Measurements from ENCODE around the gene FAM107B. TPM values are rescaled to one million over a fixed set of nuclear protein-coding genes. Genes with fewer than 3 reads are reported as not detected.
A peak's percentile ranks its signal among the peaks of the same experiment; 100 is the strongest.

Gene FAM107B
- total RNA-seq, 1 experiment from 2014 or later: 41.6 TPM

GRCh38 chr10:14547816-14548215, 226.9 kb downstream of the FAM107B start:
- ChIA-PET CTCF (interaction anchor here (1.3 kb wide), 1 partner anchor 11 kb away, joined by 3 read pairs; no protein-coding TSS in a partner anchor), RAD21 (ENCODE audit: low non-redundant PET in 1 of 2, low total read pairs in 2 of 2, uncharacterized antibody in 2 of 2, unreplicated experiment in 2 of 2) (no interaction called here), POLR2A (no interaction called here)
- Histone ChIP-seq H3K27me3 (ENCODE audit: insufficient read depth, low read length) (no peaks in the 10 kb centered on the region), H3K36me3 (ENCODE audit: control insufficient read depth in 1 of 2, insufficient read depth in 2 of 2, low read length in 2 of 2) (no peaks in the 10 kb centered on the region), H4K20me1 (ENCODE audit: insufficient read depth) (no peaks in the 10 kb centered on the region), H3K4me2 (ENCODE audit: low read length) (no peak overlapping the region), H3K4me3 (replicated peaks in 1 of 2; ENCODE audit: low read depth in 1 of 2, low read length in 2 of 2) (no peak overlapping the region), H2AFZ (ENCODE audit: low read depth, low read length, poor library complexity, severe bottlenecking) (no peak overlapping the region), H3K9me2 (ENCODE audit: insufficient read depth) (no peaks in the 10 kb centered on the region), H3K27ac (ENCODE audit: low read depth, low read length) (no peak overlapping the region), H3K9me3 (ENCODE audit: control insufficient read depth in 1 of 2, insufficient read depth in 1 of 2, low read depth in 1 of 2, low read length in 2 of 2) (no peaks in the 10 kb centered on the region), H3K9ac (ENCODE audit: low read length) (no peak overlapping the region), H3K79me2 (ENCODE audit: insufficient read depth, low read length) (no peaks in the 10 kb centered on the region), H3K4me1 (ENCODE audit: control insufficient read depth in 1 of 2, insufficient read depth in 2 of 2, low read length in 2 of 2) (peaks cover 5 to 14% of the 10 kb centered on the region in 2 experiments; a peak in 3 of 4 replicates)
- intact Hi-C loops (cut with micrococcal nuclease): no loop called here
- DNase-seq (ENCODE audit: low read depth, low spot score) (no peak), ATAC-seq (no peak)
- BruUV-seq (replicated peaks): no TSS peak
- TF ChIP-seq CBX3 (IDR thresholded peaks at IDR 0.05; ENCODE audit: low read depth) (no peak), CTCF (IDR thresholded peaks at IDR 0.05 in 2 of 3, conservative IDR thresholded peaks at IDR 0.05 in 1 of 3; ENCODE audit: borderline replicate concordance in 1 of 3, insufficient read depth in 1 of 3, low read depth in 2 of 3, low read length in 2 of 3) (peak in 2 of 3 experiments; percentile 35 to 37; a peak in 3 of 6 replicates)

DNA sequence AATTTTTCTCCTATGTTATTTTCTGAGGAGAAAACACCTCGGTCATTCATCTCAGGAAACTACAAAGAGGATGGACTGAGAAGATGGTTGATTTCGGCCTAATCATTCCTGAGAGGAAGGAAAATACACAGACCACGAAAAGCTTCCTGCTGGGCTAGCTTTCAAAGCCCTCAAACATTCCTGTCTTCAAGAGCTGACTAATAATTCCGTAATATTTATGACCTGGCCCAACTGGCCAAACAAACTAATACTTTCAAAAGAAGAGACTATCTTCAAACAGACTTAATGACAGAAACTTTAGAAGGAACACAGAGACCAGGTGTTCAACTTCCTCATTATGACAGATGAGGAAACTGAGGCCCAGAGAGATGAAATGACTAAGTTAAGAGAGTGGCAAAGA, 228.9 kb downstream of the FAM107B start:
- ATAC-seq: no peak
- no TSS peak for BruUV-seq (replicated peaks)
- Histone ChIP-seq H3K4me1 (ENCODE audit: control insufficient read depth in 1 of 2, insufficient read depth in 2 of 2, low read length in 2 of 2) (peaks cover 5 to 14% of the 10 kb centered on the region in 2 experiments; a peak in 3 of 4 replicates), H3K9ac (ENCODE audit: low read length) (no peak overlapping the region), H2AFZ (ENCODE audit: low read depth, low read length, poor library complexity, severe bottlenecking) (no peak overlapping the region), H3K4me2 (ENCODE audit: low read length) (peak overlapping the region; percentile 27), H3K27ac (ENCODE audit: low read depth, low read length) (no peak overlapping the region), H3K79me2 (ENCODE audit: insufficient read depth, low read length) (no peaks in the 10 kb centered on the region), H3K4me3 (replicated peaks in 1 of 2; ENCODE audit: low read depth in 1 of 2, low read length in 2 of 2) (no peak overlapping the region), H3K27me3 (ENCODE audit: insufficient read depth, low read length) (no peaks in the 10 kb centered on the region), H3K9me3 (ENCODE audit: control insufficient read depth in 1 of 2, insufficient read depth in 1 of 2, low read depth in 1 of 2, low read length in 2 of 2) (no peaks in the 10 kb centered on the region), H3K9me2 (ENCODE audit: insufficient read depth) (no peaks in the 10 kb centered on the region), H3K36me3 (ENCODE audit: control insufficient read depth in 1 of 2, insufficient read depth in 2 of 2, low read length in 2 of 2) (no peaks in the 10 kb centered on the region), H4K20me1 (ENCODE audit: insufficient read depth) (no peaks in the 10 kb centered on the region)
- ChIA-PET RAD21 (ENCODE audit: low non-redundant PET in 1 of 2, low total read pairs in 2 of 2, uncharacterized antibody in 2 of 2, unreplicated experiment in 2 of 2) (no interaction called here), CTCF (interaction anchor here (0.9 to 1.8 kb wide), 2 partner anchors 9 to 17 kb away, joined by 3 to 6 read pairs; no protein-coding TSS in a partner anchor), POLR2A (no interaction called here)
- intact Hi-C loops (cut with micrococcal nuclease): no loop called here
- no peak for DNase-seq (ENCODE audit: low read depth, low spot score)
- TF ChIP-seq FOSL1 (IDR thresholded peaks at IDR 0.05; ENCODE audit: low read depth) (peak; percentile 64), POLR2AphosphoS5 (IDR thresholded peaks at IDR 0.05; ENCODE audit: low read depth, low read length) (no peak), EGR1 (IDR thresholded peaks at IDR 0.05; ENCODE audit: low read depth) (no peak), YY1 (IDR thresholded peaks at IDR 0.05; ENCODE audit: extremely low read depth, insufficient replicate concordance, low read depth, low read length) (no peak), CTCF (IDR thresholded peaks at IDR 0.05 in 2 of 3, conservative IDR thresholded peaks at IDR 0.05 in 1 of 3; ENCODE audit: borderline replicate concordance in 1 of 3, insufficient read depth in 1 of 3, low read depth in 2 of 3, low read length in 2 of 3) (no peak), SP1 (IDR thresholded peaks at IDR 0.05; ENCODE audit: low read depth) (peak; percentile 59), POLR2A (IDR thresholded peaks at IDR 0.05; ENCODE audit: borderline replicate concordance, extremely low read depth, insufficient read depth, insufficient read length) (no peak), SIN3A (IDR thresholded peaks at IDR 0.05; ENCODE audit: low read depth) (0 out of 2 replicates have a peak, but pooled peaks have one; percentile 29)
- TF ChIP-seq, protein P1, sequence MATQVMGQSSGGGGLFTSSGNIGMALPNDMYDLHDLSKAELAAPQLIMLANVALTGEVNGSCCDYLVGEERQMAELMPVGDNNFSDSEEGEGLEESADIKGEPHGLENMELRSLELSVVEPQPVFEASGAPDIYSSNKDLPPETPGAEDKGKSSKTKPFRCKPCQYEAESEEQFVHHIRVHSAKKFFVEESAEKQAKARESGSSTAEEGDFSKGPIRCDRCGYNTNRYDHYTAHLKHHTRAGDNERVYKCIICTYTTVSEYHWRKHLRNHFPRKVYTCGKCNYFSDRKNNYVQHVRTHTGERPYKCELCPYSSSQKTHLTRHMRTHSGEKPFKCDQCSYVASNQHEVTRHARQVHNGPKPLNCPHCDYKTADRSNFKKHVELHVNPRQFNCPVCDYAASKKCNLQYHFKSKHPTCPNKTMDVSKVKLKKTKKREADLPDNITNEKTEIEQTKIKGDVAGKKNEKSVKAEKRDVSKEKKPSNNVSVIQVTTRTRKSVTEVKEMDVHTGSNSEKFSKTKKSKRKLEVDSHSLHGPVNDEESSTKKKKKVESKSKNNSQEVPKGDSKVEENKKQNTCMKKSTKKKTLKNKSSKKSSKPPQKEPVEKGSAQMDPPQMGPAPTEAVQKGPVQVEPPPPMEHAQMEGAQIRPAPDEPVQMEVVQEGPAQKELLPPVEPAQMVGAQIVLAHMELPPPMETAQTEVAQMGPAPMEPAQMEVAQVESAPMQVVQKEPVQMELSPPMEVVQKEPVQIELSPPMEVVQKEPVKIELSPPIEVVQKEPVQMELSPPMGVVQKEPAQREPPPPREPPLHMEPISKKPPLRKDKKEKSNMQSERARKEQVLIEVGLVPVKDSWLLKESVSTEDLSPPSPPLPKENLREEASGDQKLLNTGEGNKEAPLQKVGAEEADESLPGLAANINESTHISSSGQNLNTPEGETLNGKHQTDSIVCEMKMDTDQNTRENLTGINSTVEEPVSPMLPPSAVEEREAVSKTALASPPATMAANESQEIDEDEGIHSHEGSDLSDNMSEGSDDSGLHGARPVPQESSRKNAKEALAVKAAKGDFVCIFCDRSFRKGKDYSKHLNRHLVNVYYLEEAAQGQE (IDR thresholded peaks at IDR 0.05; ENCODE audit: low read depth): no peak
- TF ChIP-seq, protein P2, sequence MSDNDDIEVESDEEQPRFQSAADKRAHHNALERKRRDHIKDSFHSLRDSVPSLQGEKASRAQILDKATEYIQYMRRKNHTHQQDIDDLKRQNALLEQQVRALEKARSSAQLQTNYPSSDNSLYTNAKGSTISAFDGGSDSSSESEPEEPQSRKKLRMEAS (IDR thresholded peaks at IDR 0.05): no peak
